CD4-positive, alpha-beta T cell treated with Interleukin-4 for 4 hours (primary cell): ENCODE measurements around the gene CHD1.

Experiments
- DNase-seq: peaks from one replicate; pipeline ENCODE4 v3.0.0-alpha.2; 2020

The CHD1 gene

DNA sequence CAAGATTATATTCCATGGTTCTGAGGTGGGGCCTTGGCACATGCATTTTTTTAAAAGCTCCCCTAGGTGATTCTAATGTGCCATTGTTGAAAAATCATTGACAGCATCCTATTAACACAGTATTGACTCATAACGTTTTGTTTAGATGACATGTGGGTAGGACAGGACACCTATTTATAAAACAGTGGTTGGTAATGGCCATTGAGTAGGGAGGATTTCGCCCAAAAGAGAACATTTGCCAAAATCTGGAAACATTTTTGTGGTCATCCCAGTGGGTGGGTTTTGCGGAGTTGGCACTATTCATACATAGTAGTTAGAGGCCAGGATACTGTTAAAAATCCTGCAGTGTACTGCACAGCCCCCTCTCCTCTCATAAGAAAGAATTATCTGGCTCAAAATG lies 6.4 kb upstream of the CHD1 start:
- no peak for DNase-seq

DNA sequence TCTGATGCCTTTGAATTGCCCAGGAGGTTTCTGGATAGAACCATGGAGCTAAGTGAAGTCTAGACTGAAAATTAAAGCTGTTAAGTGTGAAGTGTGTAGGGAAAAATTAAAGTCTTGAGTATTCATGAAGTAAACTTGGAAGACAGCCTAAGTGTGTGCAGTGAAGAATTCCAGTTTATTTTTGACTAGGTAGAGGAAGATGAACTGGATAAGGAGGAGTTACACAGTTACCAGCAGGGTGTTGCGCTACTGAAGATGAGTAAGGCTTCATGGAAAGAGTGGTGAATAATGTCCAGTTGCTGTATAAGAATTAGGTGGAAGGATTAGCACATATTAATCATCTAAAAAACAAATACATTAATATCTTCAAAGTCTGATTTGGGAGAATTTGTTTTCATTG lies 5.7 kb upstream of the CHD1 start:
- DNase-seq, result no peak

DNA sequence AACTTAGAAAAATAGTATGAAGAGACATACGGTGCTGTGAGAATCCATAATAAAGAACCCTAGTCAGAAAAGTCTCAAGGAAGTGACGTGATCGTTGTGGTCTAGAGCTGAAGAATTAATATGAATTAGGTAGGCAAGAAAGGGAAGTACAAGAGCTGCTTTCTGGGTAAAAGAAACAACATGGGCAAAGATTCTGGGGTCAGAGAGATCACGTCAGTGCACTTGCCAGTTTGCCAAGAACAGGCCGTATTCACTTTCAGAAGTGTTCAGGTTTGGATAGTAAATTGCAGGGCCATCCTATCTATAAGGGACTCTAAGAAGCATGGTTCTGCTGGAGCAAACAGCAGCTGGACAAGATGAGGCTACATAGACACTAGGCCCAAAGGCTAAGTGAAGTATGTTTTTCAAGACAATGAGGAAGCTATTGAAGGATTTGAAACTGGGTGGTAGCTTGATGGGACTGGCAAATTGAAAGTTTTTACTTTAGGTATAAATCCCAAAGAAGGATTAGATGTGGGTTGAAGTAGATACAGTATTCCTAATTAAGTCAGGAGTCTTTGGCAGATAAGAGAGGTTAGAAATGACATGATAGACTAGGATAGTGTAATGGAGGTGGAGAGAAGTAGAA lies 4.8 kb upstream of the CHD1 start:
- DNase-seq, result peak; percentile 72

DNA sequence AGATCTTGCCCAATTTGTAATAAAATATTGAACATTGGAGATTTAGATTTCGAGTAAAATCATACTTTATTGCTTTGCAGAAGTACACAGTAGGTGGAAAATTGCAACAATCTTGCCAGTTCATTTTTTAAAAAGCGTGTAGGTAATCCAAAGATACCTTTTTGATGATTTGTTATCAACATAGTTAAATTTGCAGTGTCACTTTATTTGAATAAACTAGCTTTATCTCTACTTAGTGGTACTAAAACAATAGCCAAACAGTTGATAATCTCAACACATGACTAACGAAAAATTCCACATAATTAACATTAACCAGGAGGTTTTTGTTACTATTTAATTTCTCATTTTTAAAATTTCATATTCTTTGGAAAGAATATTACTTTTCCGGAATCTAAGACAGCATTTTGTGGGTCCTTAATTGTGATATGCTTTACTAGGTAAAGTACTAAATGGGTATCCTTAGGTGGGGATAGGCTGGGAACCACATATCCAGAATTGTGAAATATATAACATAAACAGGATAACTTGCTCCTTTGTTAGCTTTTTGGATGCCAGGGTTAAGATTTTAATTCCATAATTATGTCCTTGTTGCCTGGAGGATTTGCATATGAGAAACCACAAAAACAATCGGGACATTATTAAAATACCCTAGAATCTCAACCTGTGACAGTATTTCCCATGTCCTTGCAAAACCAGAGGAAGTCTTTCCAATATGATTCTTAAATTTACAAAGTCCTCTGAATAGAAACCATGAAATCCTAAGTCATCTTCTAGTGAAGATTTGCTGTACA lies 2.4 kb upstream of the CHD1 start:
- DNase-seq, result no peak

- DNase-seq, result peak; percentile 97
These were observed 997 bp upstream of the CHD1 start for GRCh38 chr5:98929710-98930298.

GRCh38 chr5:98927989-98928872 lies 576 bp downstream of the CHD1 start:
- no peak for DNase-seq

DNA sequence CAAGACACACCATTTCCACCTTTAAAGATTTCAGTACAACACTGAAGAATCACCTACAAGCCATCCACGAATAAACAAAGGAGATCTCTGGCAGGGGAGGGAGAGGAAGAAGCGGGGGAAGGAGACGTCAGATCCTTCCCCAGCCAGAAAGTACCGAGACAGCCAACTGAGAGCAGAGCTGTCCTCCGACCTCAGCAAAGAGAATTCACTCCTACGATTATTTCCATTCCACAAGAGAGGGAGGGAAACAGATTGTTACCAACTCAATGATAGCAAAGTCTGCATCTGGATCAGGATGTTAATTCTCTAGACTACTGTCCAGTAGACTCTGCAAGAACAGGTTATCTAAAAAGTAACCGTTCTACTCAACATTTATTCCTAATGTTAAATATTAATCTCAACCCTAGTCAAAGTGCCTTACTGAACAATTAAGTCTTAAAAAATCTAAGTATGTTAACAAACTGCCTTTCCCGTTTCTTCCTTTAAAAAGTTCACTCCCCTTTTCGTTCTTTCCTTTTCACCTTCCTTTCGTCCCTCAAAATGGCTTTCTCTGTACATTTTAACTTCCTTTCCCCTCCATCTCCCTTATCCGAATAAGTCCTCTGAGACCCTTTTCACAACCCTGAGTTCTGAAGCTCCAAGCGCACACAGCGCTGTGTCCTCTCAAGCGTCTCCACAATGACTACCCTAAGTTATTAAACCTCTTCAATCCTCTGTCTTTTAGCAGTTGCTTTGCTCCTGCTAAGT lies 1.4 kb downstream of the CHD1 start:
- DNase-seq, result peak; percentile 80

GRCh38 chr5:98923966-98924365 lies 4.8 kb downstream of the CHD1 start:
- no peak for DNase-seq

DNA sequence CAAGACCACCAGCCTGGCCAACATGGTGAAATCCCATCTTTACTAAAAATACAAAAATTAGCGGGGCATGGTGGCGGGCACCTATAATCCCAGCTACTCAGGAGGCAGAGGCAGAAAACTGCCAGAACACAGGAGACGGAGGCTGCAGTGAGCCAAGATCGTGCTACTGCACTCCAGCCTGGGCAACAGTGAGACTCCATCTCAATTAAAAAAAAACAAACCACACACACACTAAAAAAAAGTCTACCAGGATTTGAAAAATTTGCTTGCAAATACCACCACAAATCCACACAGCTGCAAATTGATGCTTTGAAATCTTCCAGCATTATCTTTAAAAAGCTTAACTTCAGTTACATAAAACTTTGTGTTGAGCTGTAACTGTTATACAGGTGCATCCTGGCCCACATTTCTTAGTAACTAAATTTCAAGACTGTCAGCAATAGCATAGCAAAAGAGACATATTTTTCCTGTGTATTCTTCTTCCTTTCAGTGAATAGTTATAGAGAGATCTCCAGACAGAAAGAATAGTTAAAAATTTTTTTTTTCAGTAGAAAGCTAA lies 6.8 kb downstream of the CHD1 start:
- DNase-seq, result no peak

DNA sequence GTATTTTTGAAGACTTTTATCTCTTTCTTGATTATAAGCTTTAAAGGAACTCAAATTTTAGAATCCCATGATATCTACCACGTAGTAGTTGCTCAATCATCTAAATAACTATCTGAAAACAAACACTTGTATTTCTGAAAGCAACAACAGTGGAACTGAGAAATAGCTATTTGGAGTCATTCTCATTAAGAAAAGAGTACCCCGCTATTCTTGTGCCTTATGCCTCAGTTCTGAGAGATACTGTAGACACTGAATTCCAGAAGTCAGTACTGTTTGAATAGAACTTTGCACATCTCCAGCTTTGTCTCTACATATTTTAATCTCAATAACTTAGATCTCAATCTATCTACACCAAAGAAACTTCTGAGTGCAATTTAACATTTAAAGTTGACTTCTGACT lies 11.4 kb downstream of the CHD1 start:
- DNase-seq, result no peak

DNA sequence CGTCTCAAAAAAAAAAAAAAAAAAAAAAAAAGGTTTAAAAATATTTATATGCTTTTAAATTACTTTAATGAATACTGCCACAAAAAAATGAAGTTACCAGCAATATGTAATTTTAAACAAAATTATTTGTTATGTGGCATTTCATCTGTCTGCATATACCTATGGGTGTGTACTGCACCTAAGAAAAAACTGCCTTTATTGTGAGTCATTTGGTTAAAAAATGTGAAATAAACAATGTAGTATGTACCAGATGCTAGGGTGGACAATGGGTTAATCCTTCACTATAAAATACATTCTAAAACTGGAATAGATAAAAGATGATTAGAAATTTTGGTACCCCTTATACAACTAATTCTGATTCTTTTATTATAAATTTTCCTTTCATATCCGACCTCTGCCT lies 12.3 kb downstream of the CHD1 start:
- no peak for DNase-seq

DNA sequence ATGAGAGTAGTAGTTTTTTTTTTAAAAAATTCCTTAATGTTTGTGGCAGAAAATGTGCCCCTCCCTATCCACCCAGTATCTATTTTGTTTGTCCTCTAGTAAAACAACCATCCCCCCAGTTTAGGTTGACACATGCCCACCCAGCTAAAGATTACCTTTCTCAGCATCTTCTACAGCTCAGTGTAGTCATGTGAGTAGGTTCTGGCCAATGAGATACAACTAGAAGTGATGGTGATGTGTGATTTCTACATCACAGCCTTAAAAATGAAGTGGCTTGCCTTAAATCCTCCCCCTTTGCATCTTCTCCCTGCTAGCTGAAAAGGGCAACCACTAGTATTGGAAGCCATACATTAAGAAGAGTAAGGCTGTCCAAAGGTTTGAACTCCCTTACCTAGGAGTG lies 14.9 kb downstream of the CHD1 start:
- no peak for DNase-seq

DNA sequence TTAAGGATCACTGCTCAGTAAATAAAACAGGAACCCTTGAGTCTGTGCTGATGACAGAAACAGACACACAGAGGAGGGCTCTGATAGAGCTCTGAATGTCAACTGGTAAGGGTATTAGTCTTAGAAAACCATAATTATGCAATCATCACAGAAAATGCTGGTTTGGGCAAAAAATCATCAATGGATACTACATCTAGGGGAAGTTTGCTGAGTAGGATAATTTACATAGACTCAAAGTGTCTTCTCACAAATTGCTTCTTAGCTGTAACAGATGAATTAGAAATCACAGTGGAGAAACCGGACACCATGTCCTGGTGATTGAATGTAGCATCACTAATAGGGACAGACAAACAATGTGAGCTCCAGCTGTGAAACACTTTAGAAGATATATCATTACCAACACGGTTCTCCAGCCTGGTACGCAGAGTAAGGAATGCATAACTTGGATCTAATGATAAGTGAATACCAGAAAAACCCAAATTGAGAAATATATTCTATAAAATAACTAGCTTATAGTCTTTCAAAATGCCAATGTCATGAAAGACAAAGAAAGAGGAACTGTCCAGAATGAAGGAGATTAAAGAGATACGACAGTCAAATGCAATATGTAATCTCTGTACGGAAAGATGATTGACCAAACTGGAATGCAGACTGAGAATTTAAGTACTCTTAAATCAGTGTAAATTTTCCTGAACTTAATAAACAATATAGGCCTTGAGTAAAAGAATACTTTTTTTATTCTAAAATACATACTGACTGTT lies 17.3 kb downstream of the CHD1 start:
- DNase-seq, result no peak

GRCh38 chr5:98909363-98909762 lies 19.4 kb downstream of the CHD1 start:
- DNase-seq, result no peak

DNA sequence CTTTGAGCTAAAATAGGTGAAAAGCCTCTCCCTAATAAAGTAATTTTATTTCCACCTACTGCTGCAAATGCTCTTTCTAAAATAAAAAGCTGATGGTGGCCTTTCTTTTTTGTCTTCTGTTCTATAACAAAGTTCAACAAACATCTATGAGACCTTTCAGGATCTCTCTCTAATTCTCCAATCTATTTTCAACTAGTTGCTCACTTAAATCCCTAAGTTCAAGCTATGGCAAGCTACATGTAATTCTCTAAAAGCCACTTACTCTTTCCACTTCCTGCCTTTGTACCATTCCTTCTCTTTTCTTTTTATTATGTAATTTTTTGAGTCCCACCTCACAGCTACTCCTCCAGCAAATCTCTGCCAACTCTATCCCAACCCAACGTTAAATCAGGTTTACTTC lies 20.9 kb downstream of the CHD1 start:
- DNase-seq, result no peak

DNA sequence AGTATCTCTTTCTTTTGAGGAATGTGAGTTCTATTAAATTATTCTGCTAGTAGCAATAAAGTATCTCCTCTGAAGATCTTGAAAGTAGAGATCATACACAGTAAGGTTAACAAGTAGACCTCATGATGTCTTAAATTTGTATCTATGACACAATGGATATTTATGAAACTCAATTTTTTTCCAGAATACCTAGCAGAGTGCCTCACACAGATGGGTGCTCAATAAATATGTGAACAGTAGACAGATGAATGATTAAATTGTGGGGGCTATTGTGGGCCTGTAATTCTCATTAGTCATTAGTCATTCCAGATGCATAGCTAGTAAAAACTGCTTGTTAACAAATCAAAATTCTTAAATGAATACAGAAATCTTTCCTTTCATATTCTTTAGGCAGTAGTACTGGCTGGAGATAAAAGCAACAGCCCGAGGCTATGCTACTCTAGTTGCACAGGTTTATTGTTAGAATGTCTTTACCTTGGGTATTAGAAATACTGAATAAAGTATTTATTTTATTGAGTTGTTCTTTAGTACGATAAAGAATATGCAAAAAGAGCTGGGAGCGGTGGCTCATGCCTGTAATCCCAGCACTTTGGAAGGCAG lies 22.0 kb downstream of the CHD1 start:
- no peak for DNase-seq

GRCh38 chr5:98905857-98906688 lies 22.7 kb downstream of the CHD1 start:
- peak; percentile 70 for DNase-seq

DNA sequence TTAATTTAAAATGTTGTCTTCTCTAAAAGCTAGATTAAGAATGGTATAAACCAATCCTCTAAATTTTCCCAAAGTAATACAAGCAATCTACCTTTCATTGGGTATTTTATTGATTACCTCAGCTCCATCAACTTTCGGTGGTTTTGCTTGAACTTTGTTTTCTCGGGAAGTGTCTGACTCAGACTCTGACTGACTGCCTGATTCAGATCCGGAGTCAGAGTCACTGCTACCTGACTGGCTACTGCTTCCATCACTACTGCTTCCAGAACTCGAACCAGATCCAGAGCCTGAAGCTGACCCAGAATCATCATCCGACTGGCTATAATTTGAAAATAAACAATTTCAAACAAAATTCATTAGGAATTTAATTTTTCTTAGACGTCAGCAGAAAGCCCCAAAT lies 24.0 kb downstream of the CHD1 start:
- DNase-seq, result peak; percentile 52

DNA sequence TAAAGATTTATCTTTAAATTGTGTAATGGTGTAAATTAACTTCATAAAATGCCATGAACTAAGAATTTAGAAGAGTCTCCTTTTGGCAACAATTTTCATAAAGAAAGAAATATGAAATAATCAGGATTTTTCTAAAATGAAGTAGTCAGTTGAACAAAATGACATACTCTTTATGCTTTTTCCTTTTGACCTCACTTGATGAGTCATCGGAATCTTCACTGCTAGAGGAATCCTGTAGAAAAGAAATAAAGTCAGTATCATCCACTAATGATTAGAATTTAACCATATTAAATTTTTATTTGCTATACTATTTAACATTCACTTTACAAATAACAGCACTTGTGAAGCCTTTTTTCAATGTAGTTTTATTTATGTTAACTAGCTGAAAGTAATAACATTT lies 26.1 kb downstream of the CHD1 start:
- DNase-seq, result no peak

DNA sequence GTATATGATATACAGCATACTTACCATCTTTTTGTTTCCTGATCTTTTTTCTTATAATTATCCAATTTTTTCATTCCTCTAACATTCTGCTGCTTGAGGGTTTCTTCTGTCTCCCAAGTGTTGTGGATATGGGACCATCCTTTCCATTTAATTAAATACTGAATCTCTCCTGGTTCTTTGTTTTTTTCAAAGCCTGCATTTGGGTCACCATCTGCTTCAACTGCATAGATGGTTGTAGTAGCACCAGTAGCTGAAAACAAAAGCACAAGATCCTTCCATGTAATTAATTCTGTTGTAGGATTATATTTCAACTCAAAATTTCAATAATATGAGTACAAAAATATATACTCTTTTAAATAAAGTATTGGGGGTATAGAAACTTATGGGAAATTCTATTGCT lies 29.4 kb downstream of the CHD1 start:
- no peak for DNase-seq
